MM.1S (cell line): Measurements from ENCODE around the gene CYP1A1.

Experiments
- DNase-seq: peaks from one replicate; pipeline ENCODE4 v3.0.0-alpha.2; 2015
- H2AFZ ChIP-seq: fragments of 300-600 bp; sonication (generic); 2 replicates; pipeline ENCODE4 v1.6.0; 2016; ENCODE audit warnings: antibody characterized with exemption, low read length
- H3F3A ChIP-seq: fragments of 300-600 bp; sonication (generic); 2 replicates; pipeline ENCODE4 v1.6.1; 2016; ENCODE audit warnings: mild to moderate bottlenecking, antibody characterized with exemption, low read length, moderate library complexity, mixed read lengths; ENCODE audit not compliant: insufficient read depth
- H3K27ac ChIP-seq: fragments of 300-600 bp; sonication (generic); 2 replicates; pipeline ENCODE4 v1.5.1; 2016; ENCODE audit warnings: mild to moderate bottlenecking, low read length
- H3K27me3 ChIP-seq: fragments of 300-600 bp; sonication (generic); replicated peaks from 2 replicates; pipeline ENCODE4 v1.6.0; 2016; ENCODE audit warnings: low read length; ENCODE audit not compliant: insufficient read depth
- H3K36me3 ChIP-seq: fragments of 300-600 bp; sonication (generic); replicated peaks from 2 replicates; pipeline ENCODE4 v1.6.1; 2016; ENCODE audit warnings: mild to moderate bottlenecking, low read length, mixed read lengths; ENCODE audit not compliant: insufficient read depth
- H3K4me1 ChIP-seq: fragments of 300-600 bp; sonication (generic); 2 replicates; pipeline ENCODE4 v1.6.1; 2016; ENCODE audit warnings: low read length, mixed read lengths
- H3K4me2 ChIP-seq: fragments of 300-600 bp; sonication (generic); 2 replicates; pipeline ENCODE4 v1.6.0; 2016; ENCODE audit warnings: low read depth, low read length
- H3K4me3 ChIP-seq: fragments of 300-600 bp; sonication (generic); 2 replicates; pipeline ENCODE4 v1.5.1; 2016; ENCODE audit warnings: low read length, mixed read lengths
- H3K79me2 ChIP-seq: fragments of 300-600 bp; sonication (generic); 2 replicates; pipeline ENCODE4 v1.6.1; 2016; ENCODE audit warnings: mixed run types, low read length, mixed read lengths
- H3K9ac ChIP-seq: fragments of 300-600 bp; sonication (generic); 2 replicates; pipeline ENCODE4 v1.6.1; 2016; ENCODE audit warnings: low read length, mixed read lengths
- H3K9me2 ChIP-seq: fragments of 300-600 bp; sonication (generic); replicated peaks from 2 replicates; pipeline ENCODE4 v1.6.1; 2016; ENCODE audit warnings: mild to moderate bottlenecking, low read length, mixed read lengths; ENCODE audit not compliant: insufficient read depth
- H3K9me3 ChIP-seq: fragments of 300-600 bp; sonication (generic); replicated peaks from 2 replicates; pipeline ENCODE4 v1.6.1; 2016; ENCODE audit warnings: mild to moderate bottlenecking, low read length, mixed read lengths; ENCODE audit not compliant: insufficient read depth
- H4K20me1 ChIP-seq: fragments of 300-600 bp; sonication (generic); 2 replicates; pipeline ENCODE4 v1.6.1; 2016; ENCODE audit warnings: mild to moderate bottlenecking, low read length, moderate library complexity, mixed read lengths; ENCODE audit not compliant: insufficient read depth
- EZH2 ChIP-seq: fragments of 300-600 bp; sonication (generic); optimal IDR thresholded peaks from 2 replicates; pipeline ENCODE3; 2017; ENCODE audit warnings: low read depth, mild to moderate bottlenecking, antibody characterized with exemption, low read length, mixed read lengths
- EZH2phosphoT487 ChIP-seq: fragments of 300-600 bp; sonication (generic); IDR thresholded peaks from 2 replicates; pipeline ENCODE4 v1.6.1; 2018; ENCODE audit warnings: antibody characterized with exemption, low read length
- TF ChIP-seq, protein P1 (sequence below): fragments of 300-600 bp; sonication (generic); IDR thresholded peaks from 2 replicates; pipeline ENCODE4 v1.5.1; 2016; ENCODE audit warnings: antibody characterized with exemption, low read length, mixed read lengths

Gene CYP1A1

DNA sequence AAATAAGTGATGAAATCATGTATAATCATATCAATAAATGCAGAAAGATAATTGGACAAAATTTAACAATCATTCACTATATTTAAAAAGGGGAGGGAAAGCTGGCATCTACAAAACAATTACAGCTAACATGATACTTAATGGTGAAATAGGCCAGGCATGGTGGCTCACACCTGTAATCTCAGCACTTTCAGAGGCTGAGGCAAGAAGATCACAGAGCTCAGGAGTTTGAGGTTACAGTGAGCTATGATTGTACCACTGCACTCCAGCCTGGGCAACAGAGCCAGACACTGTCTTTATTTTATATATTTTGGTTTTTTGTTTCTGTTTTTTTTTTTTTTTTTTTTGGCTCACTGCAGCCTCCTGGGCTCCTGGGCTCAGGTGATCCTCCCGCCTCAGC lies 41.6 kb downstream of the CYP1A1 start:
- Histone ChIP-seq H3K9ac (no peak overlapping the region), H3K79me2 (peaks cover 19% of the 10 kb centered on the region), H3K4me1 (no peaks in the 10 kb centered on the region)

DNA sequence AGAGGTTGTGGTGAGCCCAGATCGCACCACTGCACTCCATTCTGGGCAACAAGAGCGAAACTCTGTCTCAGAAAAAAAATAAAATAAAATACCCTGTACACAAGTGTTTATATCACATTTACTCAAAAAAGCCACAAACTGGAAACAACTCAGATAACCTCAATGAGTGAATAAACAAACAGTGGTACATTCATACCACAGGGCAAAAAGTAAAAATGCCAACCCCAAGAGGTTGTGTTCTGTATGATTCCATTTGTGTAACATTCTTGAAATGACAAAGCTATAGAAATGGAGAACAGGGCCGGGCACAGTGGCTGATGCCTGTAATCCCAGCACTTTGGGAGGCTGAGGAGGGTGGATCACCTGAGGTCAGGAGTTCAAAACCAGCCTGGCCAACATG lies 42.4 kb downstream of the CYP1A1 start:
- H3K79me2 ChIP-seq = peaks cover 12% of the 10 kb centered on the region

More for the DNA sequence above, 41.6 kb downstream of the CYP1A1 start:
- Histone ChIP-seq H3K27me3 (no peaks in the 10 kb centered on the region), H3K4me2 (no peak overlapping the region), H3K9me3 (no peaks in the 10 kb centered on the region), H3F3A (no peaks in the 10 kb centered on the region), H2AFZ (no peak overlapping the region), H3K36me3 (no peaks in the 10 kb centered on the region), H3K9me2 (no peaks in the 10 kb centered on the region), H4K20me1 (no peaks in the 10 kb centered on the region), H3K4me3 (no peak overlapping the region), H3K27ac (no peak overlapping the region)
- TF ChIP-seq, protein P1, sequence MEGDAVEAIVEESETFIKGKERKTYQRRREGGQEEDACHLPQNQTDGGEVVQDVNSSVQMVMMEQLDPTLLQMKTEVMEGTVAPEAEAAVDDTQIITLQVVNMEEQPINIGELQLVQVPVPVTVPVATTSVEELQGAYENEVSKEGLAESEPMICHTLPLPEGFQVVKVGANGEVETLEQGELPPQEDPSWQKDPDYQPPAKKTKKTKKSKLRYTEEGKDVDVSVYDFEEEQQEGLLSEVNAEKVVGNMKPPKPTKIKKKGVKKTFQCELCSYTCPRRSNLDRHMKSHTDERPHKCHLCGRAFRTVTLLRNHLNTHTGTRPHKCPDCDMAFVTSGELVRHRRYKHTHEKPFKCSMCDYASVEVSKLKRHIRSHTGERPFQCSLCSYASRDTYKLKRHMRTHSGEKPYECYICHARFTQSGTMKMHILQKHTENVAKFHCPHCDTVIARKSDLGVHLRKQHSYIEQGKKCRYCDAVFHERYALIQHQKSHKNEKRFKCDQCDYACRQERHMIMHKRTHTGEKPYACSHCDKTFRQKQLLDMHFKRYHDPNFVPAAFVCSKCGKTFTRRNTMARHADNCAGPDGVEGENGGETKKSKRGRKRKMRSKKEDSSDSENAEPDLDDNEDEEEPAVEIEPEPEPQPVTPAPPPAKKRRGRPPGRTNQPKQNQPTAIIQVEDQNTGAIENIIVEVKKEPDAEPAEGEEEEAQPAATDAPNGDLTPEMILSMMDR = no peak
- TF ChIP-seq EZH2 (no peak), EZH2phosphoT487 (no peak)
- DNase-seq = no peak

DNA sequence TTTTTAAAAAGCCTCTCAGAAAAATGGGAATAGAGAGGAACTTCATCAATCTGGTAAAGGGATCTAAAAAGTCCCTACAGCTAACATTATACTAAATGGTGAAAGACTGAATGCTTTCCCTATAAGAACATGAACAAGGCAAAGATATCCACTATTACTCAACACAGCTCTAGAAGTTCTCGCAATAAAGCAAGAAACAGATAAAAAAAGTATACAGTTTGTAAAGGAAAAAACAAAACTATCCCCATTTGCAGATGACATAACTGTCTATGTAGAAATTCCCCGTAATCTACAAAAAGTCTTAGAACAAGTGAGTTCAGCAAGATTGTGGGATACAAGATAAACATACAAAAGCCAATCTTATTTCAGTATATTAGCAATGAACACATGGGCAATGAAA lies 44.9 kb downstream of the CYP1A1 start:
- no peaks in the 10 kb centered on the region for H4K20me1 ChIP-seq
- H3K9me2 ChIP-seq = no peaks in the 10 kb centered on the region
- peaks cover 23% of the 10 kb centered on the region for H3K79me2 ChIP-seq
- H3K36me3 ChIP-seq = no peaks in the 10 kb centered on the region
- H3K27ac ChIP-seq = no peak overlapping the region
- no peaks in the 10 kb centered on the region for H3F3A ChIP-seq
- no peak overlapping the region for H3K9ac ChIP-seq
- no peak overlapping the region for H3K4me2 ChIP-seq
- no peaks in the 10 kb centered on the region for H3K4me1 ChIP-seq
- TF ChIP-seq EZH2 (no peak), EZH2phosphoT487 (no peak)
- TF ChIP-seq, protein P1 = no peak
- H3K9me3 ChIP-seq = no peaks in the 10 kb centered on the region
- H3K4me3 ChIP-seq = no peak overlapping the region
- no peaks in the 10 kb centered on the region for H3K27me3 ChIP-seq
- no peak overlapping the region for H2AFZ ChIP-seq
- no peak for DNase-seq

More for the DNA sequence above, 42.4 kb downstream of the CYP1A1 start:
- TF ChIP-seq EZH2 (no peak), EZH2phosphoT487 (no peak)
- TF ChIP-seq, protein P1 = no peak
- no peaks in the 10 kb centered on the region for H3K9me3 ChIP-seq
- H3K4me2 ChIP-seq = no peak overlapping the region
- H2AFZ ChIP-seq = no peak overlapping the region
- no peak overlapping the region for H3K4me3 ChIP-seq
- no peaks in the 10 kb centered on the region for H3K9me2 ChIP-seq
- H3K27me3 ChIP-seq = no peaks in the 10 kb centered on the region
- no peaks in the 10 kb centered on the region for H3K36me3 ChIP-seq
- H3F3A ChIP-seq = no peaks in the 10 kb centered on the region
- no peak for DNase-seq
- no peaks in the 10 kb centered on the region for H4K20me1 ChIP-seq
- H3K4me1 ChIP-seq = no peaks in the 10 kb centered on the region
- H3K27ac ChIP-seq = no peak overlapping the region
- no peak overlapping the region for H3K9ac ChIP-seq
